Sigmoid colon (tissue), 7 donors: ENCODE data around the gene USP46. TPM values are rescaled to one million over a fixed set of nuclear protein-coding genes. Genes with fewer than 3 reads are reported as not detected.

Experiments used
- DNase-seq: peaks from one replicate; pipeline ENCODE4 v3.0.0-alpha.2; 2019
- H3K27ac ChIP-seq, 4 donors: fragments of 200-600 bp; sonication (generic); one replicate each; pipeline ENCODE4 v1.5.1; 2016 to 2019; ENCODE audit warnings: mild to moderate bottlenecking in 1 of 4
- H3K27me3 ChIP-seq, 3 donors: fragments of 200-600 bp; sonication (generic); one replicate each; pipeline ENCODE4 v1.5.1; 2019; ENCODE audit warnings: mild to moderate bottlenecking in 1 of 3
- H3K36me3 ChIP-seq, 4 donors: fragments of 200-600 bp; sonication (generic); one replicate each; pipeline ENCODE4 v1.5.1; 2016 to 2019
- H3K4me1 ChIP-seq, 4 donors: fragments of 200-600 bp; sonication (generic); one replicate each; pipeline ENCODE4 v1.5.1; 2017 to 2019
- H3K4me3 ChIP-seq, 4 donors: fragments of 200-600 bp; sonication (generic); one replicate each; pipeline ENCODE4 v1.5.1; 2017 to 2019; ENCODE audit warnings: mild to moderate bottlenecking in 2 of 4, moderate library complexity in 1 of 4
- H3K9me3 ChIP-seq, 4 donors: fragments of 200-600 bp in 3 of 4; sonication (generic) in 3 of 4; one replicate each; pipeline versions ENCODE4 v1.5.1 to v1.6.1; 2013 to 2019
- EP300 ChIP-seq, 4 donors: sonication (generic); formaldehyde crosslinking; IDR thresholded peaks; one replicate each; pipeline ENCODE4 v1.6.1; 2017; ENCODE audit warnings: antibody characterized with exemption in 4 of 4
- POLR2A ChIP-seq, 2 donors: fragments of 450-650 bp; IDR thresholded peaks; one replicate each; pipeline ENCODE4 v1.6.1; 2016; ENCODE audit warnings: antibody characterized with exemption in 2 of 2, mild to moderate bottlenecking in 2 of 2, moderate library complexity in 2 of 2
- POLR2AphosphoS5 ChIP-seq, 4 donors: sonication (generic); formaldehyde crosslinking; IDR thresholded peaks; one replicate each; pipeline ENCODE4 v1.6.1; 2017; ENCODE audit warnings: antibody characterized with exemption in 4 of 4
- WGBS, 2 donors: extraction: QIAGEN DNeasy Blood & Tissue Kit; methylation state at CpG; one replicate each; pipeline ENCODE4 v1.1.7; 2013; 5-methylcytosine and 5-hydroxymethylcytosine counted together
- intact Hi-C: fragments of 100-400 bp; cut with DNase I; formaldehyde crosslinking; loops from one replicate; pipeline ENCODE4 v1.15.1; 2023
- polyA plus RNA-seq, 3 donors: library from polyadenylated mRNA; stranded (reverse); fragments of 200-250 nt; gene quantifications; one replicate each; pipeline ENCODE4 v1.2.3, GENCODE V29; 2013
- total RNA-seq, 4 donors: library from RNA; depleted of rRNA; stranded (reverse); fragments of >200 nt; gene quantifications; one replicate each; pipeline ENCODE4 v1.1.0, GENCODE V29; 2016
- TF ChIP-seq, protein P1 (sequence below), 4 experiments: fragments of 450-650 bp in 3 of 4; fragments of 200-600 bp in 1 of 4; IDR thresholded peaks; one replicate each; pipeline ENCODE4 v1.5.1; 2016 to 2019; ENCODE audit warnings: antibody characterized with exemption in 4 of 4, mild to moderate bottlenecking in 3 of 4, moderate library complexity in 2 of 4
- donor health status: healthy with polysubstance abuse.
- donor health status: Bipolar disorder and iron deficiency.
- donor health status: healthy.

Gene USP46
- total and polyA plus RNA-seq, 7 donors, result 3.3 to 9.1 (median 5.0) TPM

DNA sequence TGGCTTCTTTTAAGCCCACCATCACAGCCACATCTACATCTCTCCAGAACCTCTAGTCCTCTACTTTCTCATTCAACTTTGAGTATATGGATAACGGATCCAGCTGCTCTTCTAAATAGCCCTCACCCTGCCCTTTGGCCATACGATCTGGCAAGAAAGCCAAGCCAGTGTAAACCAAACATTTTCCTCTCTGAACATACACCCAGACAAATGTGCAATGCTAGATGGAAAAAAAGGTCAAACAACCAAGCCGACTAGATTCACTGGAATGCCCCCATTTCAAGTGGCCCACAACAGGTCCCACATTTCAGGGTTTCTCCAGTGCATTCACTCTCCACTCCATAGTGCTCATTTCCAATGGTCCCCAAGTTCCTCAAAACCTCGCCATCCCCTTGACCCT lies 24.0 kb downstream of the USP46 start:
- no peaks in the 10 kb centered on the region for H3K27me3 ChIP-seq
- TF ChIP-seq, protein P1, sequence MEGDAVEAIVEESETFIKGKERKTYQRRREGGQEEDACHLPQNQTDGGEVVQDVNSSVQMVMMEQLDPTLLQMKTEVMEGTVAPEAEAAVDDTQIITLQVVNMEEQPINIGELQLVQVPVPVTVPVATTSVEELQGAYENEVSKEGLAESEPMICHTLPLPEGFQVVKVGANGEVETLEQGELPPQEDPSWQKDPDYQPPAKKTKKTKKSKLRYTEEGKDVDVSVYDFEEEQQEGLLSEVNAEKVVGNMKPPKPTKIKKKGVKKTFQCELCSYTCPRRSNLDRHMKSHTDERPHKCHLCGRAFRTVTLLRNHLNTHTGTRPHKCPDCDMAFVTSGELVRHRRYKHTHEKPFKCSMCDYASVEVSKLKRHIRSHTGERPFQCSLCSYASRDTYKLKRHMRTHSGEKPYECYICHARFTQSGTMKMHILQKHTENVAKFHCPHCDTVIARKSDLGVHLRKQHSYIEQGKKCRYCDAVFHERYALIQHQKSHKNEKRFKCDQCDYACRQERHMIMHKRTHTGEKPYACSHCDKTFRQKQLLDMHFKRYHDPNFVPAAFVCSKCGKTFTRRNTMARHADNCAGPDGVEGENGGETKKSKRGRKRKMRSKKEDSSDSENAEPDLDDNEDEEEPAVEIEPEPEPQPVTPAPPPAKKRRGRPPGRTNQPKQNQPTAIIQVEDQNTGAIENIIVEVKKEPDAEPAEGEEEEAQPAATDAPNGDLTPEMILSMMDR (IDR thresholded peaks at IDR 0.05), result no peak
- no peak for TF ChIP-seq POLR2A (IDR thresholded peaks at IDR 0.05)
- TF ChIP-seq POLR2AphosphoS5 (IDR thresholded peaks at IDR 0.05), result no peak
- TF ChIP-seq EP300 (IDR thresholded peaks at IDR 0.05), result no peak
- 81 to 84% methylated on average over 4 of the region's 4 CpGs for WGBS, 2 donors

GRCh38 chr4:52633846-52634245 lies 25.3 kb downstream of the USP46 start:
- DNase-seq, result no peak
- Histone ChIP-seq H3K36me3 (no peaks in the 10 kb centered on the region), H3K27ac (no peak overlapping the region), H3K4me1 (no peaks in the 10 kb centered on the region), H3K4me3 (no peak overlapping the region), H3K27me3 (no peaks in the 10 kb centered on the region), H3K9me3 (no peaks in the 10 kb centered on the region)
- 94 to 95% methylated on average over 6 of the region's 6 CpGs for WGBS, 2 donors
- intact Hi-C loops, result no loop called here
- TF ChIP-seq EP300 (IDR thresholded peaks at IDR 0.05), result no peak
- TF ChIP-seq POLR2A (IDR thresholded peaks at IDR 0.05), result no peak
- TF ChIP-seq POLR2AphosphoS5 (IDR thresholded peaks at IDR 0.05), result no peak
- TF ChIP-seq, protein P1 (IDR thresholded peaks at IDR 0.05), result no peak

More for the DNA sequence above, 24.0 kb downstream of the USP46 start:
- Histone ChIP-seq H3K36me3 (no peaks in the 10 kb centered on the region), H3K4me1 (no peaks in the 10 kb centered on the region), H3K9me3 (no peaks in the 10 kb centered on the region), H3K4me3 (no peak overlapping the region), H3K27ac (no peak overlapping the region)
- DNase-seq, result no peak
- intact Hi-C loops, result no loop called here

- DNase-seq, result no peak
- no peaks in the 10 kb centered on the region for H3K27me3 ChIP-seq
- peaks cover 0 to 17% (median 0%) of the 10 kb centered on the region in 4 donors for H3K36me3 ChIP-seq
- WGBS, 2 donors, result 95 to 96% methylated on average over 2 of the region's 2 CpGs
- H3K27ac ChIP-seq, result no peak overlapping the region
- H3K9me3 ChIP-seq, result no peaks in the 10 kb centered on the region
- no peak for TF ChIP-seq POLR2A (IDR thresholded peaks at IDR 0.05)
- TF ChIP-seq EP300 (IDR thresholded peaks at IDR 0.05), result no peak
- no peak for TF ChIP-seq POLR2AphosphoS5 (IDR thresholded peaks at IDR 0.05)
- TF ChIP-seq, protein P1 (IDR thresholded peaks at IDR 0.05), result no peak
- no peaks in the 10 kb centered on the region for H3K4me1 ChIP-seq
- intact Hi-C loops, result no loop called here
- no peak overlapping the region for H3K4me3 ChIP-seq
Measured at GRCh38 chr4:52628974-52629373, 30.1 kb downstream of the USP46 start.

DNA sequence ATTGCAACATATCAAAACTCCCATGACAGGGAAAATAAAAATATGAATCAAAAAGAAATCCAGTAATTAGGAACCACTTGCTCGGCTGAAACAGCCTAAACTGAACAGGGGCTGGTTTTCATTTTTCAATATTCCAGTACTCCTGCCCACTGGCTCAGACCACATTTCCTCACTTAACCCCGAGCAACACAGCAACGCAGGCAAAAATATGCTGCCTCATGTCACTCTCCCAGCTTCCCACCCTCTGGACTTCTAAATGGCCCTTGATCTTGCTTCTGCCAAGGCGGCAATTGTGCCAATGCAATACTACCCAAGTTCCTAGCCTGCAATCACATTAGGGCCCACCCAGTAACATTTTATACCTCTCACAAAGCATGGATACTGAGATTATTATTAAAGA lies 30.6 kb downstream of the USP46 start:
- intact Hi-C loops, result no loop called here
- no peak for TF ChIP-seq POLR2A (IDR thresholded peaks at IDR 0.05)
- no peak for TF ChIP-seq POLR2AphosphoS5 (IDR thresholded peaks at IDR 0.05)
- no peak for TF ChIP-seq EP300 (IDR thresholded peaks at IDR 0.05)
- TF ChIP-seq, protein P1 (IDR thresholded peaks at IDR 0.05), result no peak
- 88 to 94% methylated on average over 4 of the region's 4 CpGs for WGBS, 2 donors
- Histone ChIP-seq H3K27me3 (no peaks in the 10 kb centered on the region), H3K4me3 (no peak overlapping the region), H3K4me1 (no peaks in the 10 kb centered on the region), H3K27ac (no peak overlapping the region), H3K9me3 (no peaks in the 10 kb centered on the region), H3K36me3 (peaks cover 0 to 17% (median 0%) of the 10 kb centered on the region in 4 donors)
- DNase-seq, result no peak

GRCh38 chr4:52627876-52628275 lies 31.2 kb downstream of the USP46 start:
- Histone ChIP-seq H3K36me3 (peaks cover 0 to 17% (median 0%) of the 10 kb centered on the region in 4 donors), H3K4me1 (no peaks in the 10 kb centered on the region), H3K27ac (no peak overlapping the region), H3K27me3 (no peaks in the 10 kb centered on the region), H3K9me3 (no peaks in the 10 kb centered on the region), H3K4me3 (no peak overlapping the region)
- TF ChIP-seq, protein P1 (IDR thresholded peaks at IDR 0.05), result no peak
- TF ChIP-seq POLR2A (IDR thresholded peaks at IDR 0.05) (no peak), EP300 (IDR thresholded peaks at IDR 0.05) (no peak), POLR2AphosphoS5 (IDR thresholded peaks at IDR 0.05) (no peak)
- intact Hi-C loops, result no loop called here
- 94% methylated on average over 7 of the region's 7 CpGs for WGBS, 2 donors
- DNase-seq, result no peak
